Ishikawa (cell line): Measurements from ENCODE around the gene GZMM.

Source experiments
- CEBPB ChIP-seq: IDR thresholded peaks from 2 replicates; pipeline ENCODE4 v1.6.1; 2012
- CREB1 ChIP-seq: IDR thresholded peaks from 2 replicates; pipeline ENCODE4 v1.6.1; 2012; ENCODE audit warnings: low read depth
- EGR1 ChIP-seq: IDR thresholded peaks from 2 replicates; pipeline ENCODE4 v1.6.1; 2012
- EP300 ChIP-seq: IDR thresholded peaks from 2 replicates; pipeline ENCODE4 v1.6.1; 2012; ENCODE audit warnings: borderline replicate concordance
- FOXM1 ChIP-seq: IDR thresholded peaks from 2 replicates; pipeline ENCODE4 v1.6.1; 2012; ENCODE audit warnings: low read depth, borderline replicate concordance
- NFIC ChIP-seq: IDR thresholded peaks from 2 replicates; pipeline ENCODE4 v1.6.1; 2012
- RAD21 ChIP-seq: IDR thresholded peaks from 2 replicates; pipeline ENCODE4 v1.6.1; 2012; ENCODE audit warnings: low read depth
- REST ChIP-seq: IDR thresholded peaks from 2 replicates; pipeline ENCODE4 v1.6.1; 2012; ENCODE audit warnings: low read depth, mild to moderate bottlenecking
- TAF1 ChIP-seq: IDR thresholded peaks from 2 replicates; pipeline ENCODE4 v1.6.1; 2012; ENCODE audit warnings: low read depth, mild to moderate bottlenecking
- TCF12 ChIP-seq: IDR thresholded peaks from 2 replicates; pipeline ENCODE4 v1.6.1; 2012; ENCODE audit warnings: low read depth
- TEAD4 ChIP-seq: IDR thresholded peaks from 2 replicates; pipeline ENCODE4 v1.6.1; 2012
- YY1 ChIP-seq: IDR thresholded peaks from 2 replicates; pipeline ENCODE4 v1.6.1; 2012; ENCODE audit warnings: low read depth
- ZBTB7A ChIP-seq: IDR thresholded peaks from 2 replicates; pipeline ENCODE4 v1.6.1; 2012; ENCODE audit warnings: low read depth
- TF ChIP-seq, protein P1 (sequence below): IDR thresholded peaks from 2 replicates; pipeline ENCODE4 v1.6.1; 2012
- TF ChIP-seq, protein P2 (sequence below): IDR thresholded peaks from 2 replicates; pipeline ENCODE4 v1.6.1; 2012

Gene GZMM

GRCh38 chr19:543910-544608 lies at the start of gene GZMM:
GZMM (plus strand) TSS chr19:544053; CDS start chr19:544072, 19 bp downstream.
- TF ChIP-seq FOXM1 (no peak), NFIC (no peak), TCF12 (no peak), REST (no peak), RAD21 (no peak), EP300 (no peak), CEBPB (no peak), TAF1 (no peak)

DNA sequence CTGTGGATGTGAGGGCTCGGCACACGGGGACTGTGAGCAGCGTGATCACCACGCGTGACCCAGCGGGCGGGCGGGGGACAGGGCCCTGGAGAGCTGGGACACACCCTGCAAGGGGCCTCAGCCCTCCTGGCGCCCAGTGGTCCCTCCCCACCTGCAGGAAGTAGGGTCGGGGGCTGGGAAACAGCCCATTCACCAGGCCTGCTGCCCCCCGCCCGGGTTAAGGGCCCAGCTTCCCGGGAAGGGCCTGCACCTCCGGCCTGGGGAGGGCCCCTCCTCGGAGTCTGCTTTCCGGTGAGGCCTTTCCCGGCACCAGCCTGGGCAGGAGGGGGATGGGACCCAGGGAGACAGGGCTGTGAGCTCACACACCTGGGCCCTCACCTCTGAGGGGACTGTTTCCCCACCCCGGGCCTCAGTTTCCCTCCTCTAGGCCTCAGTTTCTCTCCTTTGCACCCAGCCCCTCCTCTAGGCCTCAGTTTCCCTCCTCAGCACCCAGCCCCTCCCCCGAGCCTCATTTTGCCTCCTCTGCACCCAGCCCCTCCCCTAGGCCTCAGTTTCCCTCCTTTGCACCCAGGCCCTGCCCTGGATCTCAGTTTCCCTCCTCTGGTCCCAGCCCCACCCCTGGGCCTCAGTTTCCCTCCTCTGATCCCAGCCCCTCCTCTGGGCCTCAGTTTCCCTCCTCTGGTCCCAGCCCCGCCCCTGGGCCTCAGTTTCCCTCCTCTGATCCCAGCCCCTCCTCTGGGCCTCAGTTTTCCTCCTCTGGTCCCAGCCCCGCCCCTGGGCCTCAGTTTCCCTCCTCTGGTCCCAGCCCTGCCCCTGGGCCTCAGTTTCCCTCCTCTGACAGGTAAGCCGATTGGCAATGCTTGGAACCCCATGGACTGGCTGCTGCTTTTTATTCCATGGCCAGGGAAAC lies 49.4 kb upstream of the GZMM start:
- no peak; the same call in 1 of the 2 replicates for TF ChIP-seq ZBTB7A
- TF ChIP-seq EGR1: no peak
- no peak for TF ChIP-seq REST
- TF ChIP-seq, protein P1, sequence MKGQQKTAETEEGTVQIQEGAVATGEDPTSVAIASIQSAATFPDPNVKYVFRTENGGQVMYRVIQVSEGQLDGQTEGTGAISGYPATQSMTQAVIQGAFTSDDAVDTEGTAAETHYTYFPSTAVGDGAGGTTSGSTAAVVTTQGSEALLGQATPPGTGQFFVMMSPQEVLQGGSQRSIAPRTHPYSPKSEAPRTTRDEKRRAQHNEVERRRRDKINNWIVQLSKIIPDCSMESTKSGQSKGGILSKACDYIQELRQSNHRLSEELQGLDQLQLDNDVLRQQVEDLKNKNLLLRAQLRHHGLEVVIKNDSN: no peak
- TF ChIP-seq YY1: no peak
- TF ChIP-seq RAD21: no peak
- TF ChIP-seq FOXM1: no peak
- no peak for TF ChIP-seq TEAD4
- TF ChIP-seq EP300: no peak
- no peak for TF ChIP-seq CEBPB
- no peak for TF ChIP-seq TCF12
- no peak for TF ChIP-seq TAF1
- no peak for TF ChIP-seq NFIC
- TF ChIP-seq, protein P2, sequence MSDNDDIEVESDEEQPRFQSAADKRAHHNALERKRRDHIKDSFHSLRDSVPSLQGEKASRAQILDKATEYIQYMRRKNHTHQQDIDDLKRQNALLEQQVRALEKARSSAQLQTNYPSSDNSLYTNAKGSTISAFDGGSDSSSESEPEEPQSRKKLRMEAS: no peak
- TF ChIP-seq CREB1: no peak

- TF ChIP-seq REST (no peak), TEAD4 (no peak), YY1 (no peak), TAF1 (no peak), RAD21 (no peak), FOXM1 (no peak), EGR1 (no peak), TCF12 (no peak), CREB1 (no peak), CEBPB (no peak), ZBTB7A (no peak)
- TF ChIP-seq, protein P2: no peak
Measured at GRCh38 chr19:495081-495401, 48.8 kb upstream of the GZMM start.

- TF ChIP-seq ZBTB7A (peak; percentile 88; the same call in 1 of the 2 replicates), FOXM1 (no peak), EGR1 (peak; percentile 52; the same call in 1 of the 2 replicates), RAD21 (peak; percentile 21; the same call in 1 of the 2 replicates), TCF12 (no peak), NFIC (no peak), TAF1 (no peak), EP300 (no peak)
Measured at GRCh38 chr19:495402-496111, 48.3 kb upstream of the GZMM start.
